ENCODE data around the gene SUCLA2.

DNA sequence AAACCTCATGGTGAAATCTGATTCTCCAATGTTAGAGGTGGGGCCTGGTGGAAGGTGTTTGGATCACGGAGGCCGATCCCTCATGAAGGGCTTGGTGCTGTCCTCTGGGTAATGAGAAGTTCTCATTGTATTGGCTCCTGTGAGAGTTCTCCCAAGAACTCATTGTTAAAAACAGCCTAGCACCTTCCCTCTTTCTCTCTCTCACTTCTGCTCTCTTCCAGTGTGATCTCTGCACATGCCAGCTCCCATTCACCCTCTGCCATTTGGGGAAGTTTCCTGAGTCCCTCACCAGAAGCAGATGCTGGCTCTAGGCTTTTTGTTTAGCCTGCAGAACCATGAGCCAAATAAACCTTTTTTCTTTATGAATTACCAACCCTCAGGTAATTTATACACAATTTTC, 3.1 kb upstream of the SUCLA2 start:
- TF ChIP-seq POLR2AphosphoS5 (IDR thresholded peaks at IDR 0.05; ENCODE audit: low read depth) (no peak), CTCF (conservative IDR thresholded peaks at IDR 0.05; ENCODE audit: low read depth in 2 of 2) (no peak), EZH2phosphoT487 (IDR thresholded peaks at IDR 0.05; ENCODE audit: unreplicated experiment) (no peak)

All from GM23338 (cell line).